Stimulated activated CD4-positive, alpha-beta T cell treated with anti-CD3 and anti-CD28 coated beads, Interleukin-12 subunit alpha, Interleukin-12 subunit beta, amount 100 ng/mL, for 4 hours (primary cell): ENCODE measurements around the gene CPM.
"Not testable (repeated sequence)": the region's sequence is repeated elsewhere in the genome, so short reads cannot be mapped to it uniquely, and the experiment has no call there.

ENCODE experiments used
- DNase-seq: peaks from one replicate; pipeline ENCODE4 v3.0.0-alpha.2; 2020

CPM gene

DNA sequence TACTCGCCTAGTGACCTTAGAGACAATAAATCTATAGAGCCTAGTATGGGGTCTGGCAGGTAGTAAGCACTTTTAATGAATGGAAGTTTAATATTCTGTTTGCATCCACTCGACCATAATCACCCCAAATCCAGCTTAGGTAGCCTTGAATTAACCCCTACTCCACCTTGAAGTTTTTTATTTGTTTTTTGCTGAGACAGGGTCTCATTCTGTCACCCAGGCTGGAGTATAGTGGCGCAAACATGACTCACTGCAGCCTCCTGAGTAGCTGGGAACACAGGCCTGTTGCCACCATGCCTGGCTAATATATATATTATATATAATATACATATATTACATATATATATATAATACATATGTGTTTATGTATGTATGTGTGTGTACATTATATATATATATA, 86.2 kb downstream of the CPM start:
- DNase-seq: no peak

- DNase-seq: no peak
Measured at GRCh38 chr12:68844788-68845695, 87.9 kb downstream of the CPM start.

GRCh38 chr12:68844318-68844745, 88.6 kb downstream of the CPM start:
- no peak for DNase-seq

GRCh38 chr12:68842784-68843567, 90.0 kb downstream of the CPM start:
- DNase-seq: no peak

- DNase-seq: no peak
Measured at GRCh38 chr12:68842123-68842522, 90.8 kb downstream of the CPM start.

DNA sequence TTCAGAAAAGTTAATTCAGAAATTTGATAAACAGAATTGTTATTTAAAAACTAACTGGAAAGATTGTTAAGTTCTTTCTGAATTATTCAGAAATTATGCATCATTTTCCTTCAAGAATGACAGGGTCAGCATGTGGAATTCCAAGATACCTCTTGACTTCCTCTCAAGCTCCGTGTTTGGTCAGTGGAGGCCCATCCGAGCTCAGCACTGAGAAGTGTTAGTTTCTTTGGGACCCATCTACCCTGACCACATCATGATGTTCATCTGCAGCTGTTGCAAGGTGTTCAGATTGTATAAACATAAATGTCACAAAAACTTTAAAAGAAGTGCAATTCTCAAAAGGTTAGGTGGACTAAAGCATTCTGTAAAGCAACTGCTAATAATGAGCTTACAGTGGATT, 91.3 kb downstream of the CPM start:
- no peak for DNase-seq

DNA sequence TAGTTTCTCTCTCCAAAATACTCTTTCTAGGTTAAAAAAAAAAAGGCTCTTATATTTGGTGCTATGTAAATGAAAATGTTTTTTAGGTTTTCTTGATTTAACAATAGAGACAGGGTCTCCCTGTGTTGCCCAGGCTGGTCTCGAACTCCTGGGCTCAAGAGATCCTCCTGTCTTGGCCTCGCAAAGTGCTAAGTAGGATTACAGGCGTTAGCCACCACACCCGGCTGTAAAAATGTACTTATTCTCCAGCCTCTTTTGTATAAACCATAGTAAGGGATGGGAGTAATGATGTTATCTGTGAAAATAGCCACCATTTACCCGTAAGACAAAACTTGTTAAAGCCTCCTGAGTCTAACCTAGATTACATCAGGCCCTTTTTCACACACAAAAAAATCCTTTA, 91.8 kb downstream of the CPM start:
- not testable (repeated sequence) for DNase-seq

DNA sequence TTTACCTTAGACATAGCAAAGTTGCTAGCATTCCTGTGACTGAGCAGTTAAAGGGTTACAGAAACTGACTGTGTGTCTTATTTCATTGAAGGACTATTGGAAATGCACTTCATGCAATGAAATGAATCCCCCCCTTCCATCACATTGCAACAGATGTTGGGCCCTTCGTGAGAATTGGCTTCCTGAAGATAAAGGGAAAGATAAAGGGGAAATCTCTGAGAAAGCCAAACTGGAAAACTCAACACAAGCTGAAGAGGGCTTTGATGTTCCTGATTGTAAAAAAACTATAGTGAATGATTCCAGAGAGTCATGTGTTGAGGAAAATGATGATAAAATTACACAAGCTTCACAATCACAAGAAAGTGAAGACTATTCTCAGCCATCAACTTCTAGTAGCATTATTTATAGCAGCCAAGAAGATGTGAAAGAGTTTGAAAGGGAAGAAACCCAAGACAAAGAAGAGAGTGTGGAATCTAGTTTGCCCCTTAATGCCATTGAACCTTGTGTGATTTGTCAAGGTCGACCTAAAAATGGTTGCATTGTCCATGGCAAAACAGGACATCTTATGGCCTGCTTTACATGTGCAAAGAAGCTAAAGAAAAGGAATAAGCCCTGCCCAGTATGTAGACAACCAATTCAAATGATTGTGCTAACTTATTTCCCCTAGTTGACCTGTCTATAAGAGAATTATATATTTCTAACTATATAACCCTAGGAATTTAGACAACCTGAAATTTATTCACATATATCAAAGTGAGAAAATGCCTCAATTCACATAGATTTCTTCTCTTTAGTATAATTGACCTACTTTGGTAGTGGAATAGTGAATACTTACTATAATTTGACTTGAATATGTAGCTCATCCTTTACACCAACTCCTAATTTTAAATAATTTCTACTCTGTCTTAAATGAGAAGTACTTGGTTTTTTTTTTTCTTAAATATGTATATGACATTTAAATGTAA, 93.5 kb downstream of the CPM start:
- no peak for DNase-seq

GRCh38 chr12:68838046-68838886, 94.7 kb downstream of the CPM start:
- no peak for DNase-seq

GRCh38 chr12:68837215-68837614, 95.8 kb downstream of the CPM start:
- no peak for DNase-seq

DNA sequence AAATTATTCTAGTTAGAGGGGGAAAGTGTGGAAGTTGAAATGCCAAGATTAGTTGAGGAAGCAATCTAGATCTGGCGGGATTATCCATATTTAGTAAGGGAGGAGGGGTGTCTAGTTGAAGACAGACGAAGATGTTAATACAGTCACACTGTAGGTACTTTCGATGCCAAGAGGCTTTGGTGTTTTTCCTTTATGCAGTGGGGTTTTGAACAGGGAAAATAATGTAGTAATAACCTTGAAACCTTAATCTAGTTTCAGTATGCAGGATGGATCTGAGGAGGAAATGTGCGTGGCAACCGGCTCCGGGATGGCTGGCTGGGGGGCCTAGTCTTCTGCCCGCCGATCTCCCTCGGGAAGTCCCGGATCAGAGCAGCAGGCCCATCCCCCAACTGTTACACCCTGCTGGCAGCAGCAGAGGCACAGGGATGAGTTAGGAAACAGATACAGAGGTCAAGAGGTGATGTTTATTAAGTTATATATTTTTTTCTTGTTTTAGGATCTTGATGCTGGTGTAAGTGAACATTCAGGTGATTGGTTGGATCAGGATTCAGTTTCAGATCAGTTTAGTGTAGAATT, 97.5 kb downstream of the CPM start:
- no peak for DNase-seq

GRCh38 chr12:68833508-68833907, 99.5 kb downstream of the CPM start:
- no peak for DNase-seq

DNA sequence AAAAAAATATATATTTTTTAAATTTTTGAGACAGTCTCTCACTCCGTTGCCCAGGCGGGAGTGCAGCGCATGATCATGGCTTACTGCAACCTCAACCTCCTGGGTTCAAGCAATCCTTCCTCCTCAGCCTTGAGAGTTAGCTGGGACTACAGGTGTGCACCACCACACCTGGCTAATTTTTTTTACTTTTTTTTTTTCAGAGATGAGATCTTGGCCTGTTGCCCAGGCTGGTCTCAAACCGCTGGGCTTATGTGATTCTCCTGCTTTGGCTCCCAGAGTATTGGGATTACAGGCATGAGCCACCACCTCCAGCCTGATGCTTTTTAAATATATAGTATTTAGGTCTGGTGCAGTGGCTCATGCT, 100.5 kb downstream of the CPM start:
- no peak for DNase-seq

DNA sequence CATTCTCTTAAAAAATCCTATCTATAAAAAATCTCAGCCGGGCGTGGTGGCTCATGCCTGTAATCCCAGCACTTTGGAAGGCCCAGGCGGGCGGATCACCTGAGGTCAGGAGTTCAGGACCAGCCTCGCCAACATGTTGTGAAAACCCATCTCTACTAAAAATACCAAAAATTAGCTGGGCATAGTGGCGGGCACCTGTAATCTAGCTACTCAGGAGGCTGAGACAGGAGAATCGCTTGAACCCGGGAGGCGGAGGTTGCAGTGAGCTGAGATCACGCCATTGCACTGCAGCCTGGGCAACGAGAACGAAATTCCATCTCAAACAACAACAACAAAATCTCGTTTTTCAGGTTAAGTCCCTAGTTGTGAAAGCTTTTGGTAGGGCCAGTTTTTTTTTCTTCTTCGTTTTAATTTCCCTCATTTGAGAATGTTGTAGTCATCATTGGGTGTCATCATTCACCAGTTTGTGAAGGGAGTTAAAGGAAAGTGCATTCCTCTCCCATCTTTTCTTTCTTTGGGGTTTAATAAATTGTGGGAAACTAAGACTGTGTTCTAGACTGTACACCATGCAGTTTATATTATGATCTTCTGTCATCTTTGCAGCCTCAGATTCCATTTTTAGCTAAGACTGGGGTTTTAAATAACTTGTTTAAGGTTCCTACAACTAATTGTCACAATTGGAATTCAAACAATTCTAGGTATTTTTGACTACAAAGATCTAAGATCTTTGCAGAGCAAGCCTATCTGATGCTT, 101.0 kb downstream of the CPM start:
- no peak for DNase-seq

DNA sequence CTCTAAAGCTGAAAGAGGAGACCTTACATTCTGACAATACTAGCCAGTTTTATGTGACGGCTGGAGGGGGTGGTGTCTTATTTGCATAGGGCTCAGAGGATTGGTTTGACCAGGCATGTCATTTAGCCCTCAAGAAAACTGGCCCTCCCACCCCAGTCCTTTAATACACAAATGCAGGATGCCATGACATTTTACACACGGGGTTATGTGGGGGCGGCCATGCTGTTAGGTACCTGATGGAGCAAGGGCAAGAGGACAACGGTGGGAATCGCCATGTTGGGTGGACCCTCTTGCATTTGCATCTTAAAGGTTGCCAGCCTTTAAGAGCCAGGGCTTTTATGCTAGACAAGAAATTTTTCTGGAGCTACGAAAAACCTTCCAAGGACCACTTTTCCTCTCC, 101.7 kb downstream of the CPM start:
- DNase-seq: no peak

DNA sequence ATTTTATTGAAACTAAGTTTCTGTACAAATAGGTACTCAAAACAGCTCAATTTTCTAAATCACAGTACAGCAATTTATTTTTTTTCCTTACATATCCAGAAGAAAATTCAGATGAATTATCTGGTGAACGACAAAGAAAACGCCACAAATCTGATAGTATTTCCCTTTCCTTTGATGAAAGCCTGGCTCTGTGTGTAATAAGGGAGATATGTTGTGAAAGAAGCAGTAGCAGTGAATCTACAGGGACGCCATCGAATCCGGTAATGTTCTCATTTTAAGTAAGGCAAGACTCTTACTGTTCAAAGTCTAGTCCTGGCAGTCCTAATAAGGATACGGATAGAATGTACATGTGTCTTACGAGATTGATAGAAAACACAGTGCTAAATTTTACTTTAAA, 104.3 kb downstream of the CPM start:
- no peak for DNase-seq

- DNase-seq: no peak
Measured at GRCh38 chr12:68827895-68828671, 104.9 kb downstream of the CPM start.

GRCh38 chr12:68825569-68826217, 107.3 kb downstream of the CPM start:
- no peak for DNase-seq

GRCh38 chr12:68824597-68825250, 108.2 kb downstream of the CPM start:
- no peak for DNase-seq
